VCaP (cell line): Measurements from ENCODE around the gene CYFIP2.

Source experiments
- H3K27ac ChIP-seq: fragments of 450-650 bp; 2 replicates; pipeline ENCODE4 v1.5.1; 2017
- CTCF ChIP-seq: fragments of 450-650 bp; conservative IDR thresholded peaks from 2 replicates; pipeline ENCODE4 v1.5.1; 2017; ENCODE audit warnings: mild to moderate bottlenecking, moderate library complexity

Gene CYFIP2

GRCh38 chr5:157265714-157266285 is at the start of gene CYFIP2:
Gene CYFIP2, plus strand, starts transcription at chr5:157266123. Its CDS starts 19,239 bp downstream, at chr5:157285362.
- no peak for TF ChIP-seq CTCF
- H3K27ac ChIP-seq = peak within 1 kb of the TSS; percentile 88

- H3K27ac ChIP-seq = no peak overlapping the region
- no peak for TF ChIP-seq CTCF
These were observed 49.4 kb upstream of the CYFIP2 start for GRCh38 chr5:157216391-157217142.

GRCh38 chr5:157217289-157218024 is 48.5 kb upstream of the CYFIP2 start:
- H3K27ac ChIP-seq = no peak overlapping the region

GRCh38 chr5:157219491-157220271 is 46.2 kb upstream of the CYFIP2 start:
- TF ChIP-seq CTCF = no peak
- no peak overlapping the region for H3K27ac ChIP-seq

More at GRCh38 chr5:157217289-157218024, 48.5 kb upstream of the CYFIP2 start:
- TF ChIP-seq CTCF = no peak

- TF ChIP-seq CTCF = no peak
These were observed 44.0 kb upstream of the CYFIP2 start for GRCh38 chr5:157221959-157222358.

GRCh38 chr5:157222506-157223230 is 43.3 kb upstream of the CYFIP2 start:
- no peak overlapping the region for H3K27ac ChIP-seq
- TF ChIP-seq CTCF = no peak

More at GRCh38 chr5:157221959-157222358, 44.0 kb upstream of the CYFIP2 start:
- no peak overlapping the region for H3K27ac ChIP-seq
